ENCODE results near the gene CD36. TPM values are rescaled to one million over a fixed set of nuclear protein-coding genes. Genes with fewer than 3 reads are reported as not detected.

CD36 gene
- total and polyA plus RNA-seq, 12 donors, result 190 to 1,458 (median 916) TPM

DNA sequence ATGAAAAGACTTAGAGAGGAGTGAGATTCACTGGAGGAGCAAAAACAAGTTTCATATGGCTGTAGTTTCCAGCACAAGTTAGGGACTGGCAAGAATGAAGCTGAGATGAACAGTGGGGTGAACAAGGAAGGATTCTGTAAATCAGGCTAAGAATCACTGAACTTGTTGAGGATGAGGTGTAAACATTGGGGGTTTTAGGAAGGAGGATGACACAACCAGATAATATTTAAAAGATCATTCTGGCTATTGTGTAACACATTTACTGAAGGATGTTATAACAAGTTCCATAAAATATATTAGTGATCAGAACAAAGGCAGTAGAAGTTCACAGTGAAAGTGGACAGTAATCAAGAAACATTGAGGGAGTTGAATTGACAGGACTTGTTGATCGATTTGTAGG is 68.9 kb downstream of the CD36 start:
- Histone ChIP-seq H3K27me3 (no peaks in the 10 kb centered on the region), H3K27ac (no peak overlapping the region), H3K36me3 (no peaks in the 10 kb centered on the region), H3K4me1 (no peaks in the 10 kb centered on the region), H3K9me3 (no peaks in the 10 kb centered on the region), H3K4me3 (no peak overlapping the region)
- intact Hi-C loops (cut with DNase I), result loop anchor here in 4 of 10 donors (5.0 to 10.0 kb wide), 3 partner anchors 207 to 757 kb away; partner anchors contain the start of gene SEMA3C (in 2 of the 4)
- TF ChIP-seq, protein P1, sequence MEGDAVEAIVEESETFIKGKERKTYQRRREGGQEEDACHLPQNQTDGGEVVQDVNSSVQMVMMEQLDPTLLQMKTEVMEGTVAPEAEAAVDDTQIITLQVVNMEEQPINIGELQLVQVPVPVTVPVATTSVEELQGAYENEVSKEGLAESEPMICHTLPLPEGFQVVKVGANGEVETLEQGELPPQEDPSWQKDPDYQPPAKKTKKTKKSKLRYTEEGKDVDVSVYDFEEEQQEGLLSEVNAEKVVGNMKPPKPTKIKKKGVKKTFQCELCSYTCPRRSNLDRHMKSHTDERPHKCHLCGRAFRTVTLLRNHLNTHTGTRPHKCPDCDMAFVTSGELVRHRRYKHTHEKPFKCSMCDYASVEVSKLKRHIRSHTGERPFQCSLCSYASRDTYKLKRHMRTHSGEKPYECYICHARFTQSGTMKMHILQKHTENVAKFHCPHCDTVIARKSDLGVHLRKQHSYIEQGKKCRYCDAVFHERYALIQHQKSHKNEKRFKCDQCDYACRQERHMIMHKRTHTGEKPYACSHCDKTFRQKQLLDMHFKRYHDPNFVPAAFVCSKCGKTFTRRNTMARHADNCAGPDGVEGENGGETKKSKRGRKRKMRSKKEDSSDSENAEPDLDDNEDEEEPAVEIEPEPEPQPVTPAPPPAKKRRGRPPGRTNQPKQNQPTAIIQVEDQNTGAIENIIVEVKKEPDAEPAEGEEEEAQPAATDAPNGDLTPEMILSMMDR (IDR thresholded peaks at IDR 0.05), result no peak
- ATAC-seq (no peak), DNase-seq (no peak)
- 88% methylated on average over 1 of the region's 1 CpG for WGBS, 2 donors

GRCh38 chr7:80708123-80708522 is 69.7 kb downstream of the CD36 start:
- DNase-seq, result no peak
- H3K4me1 ChIP-seq, result no peaks in the 10 kb centered on the region
- no peaks in the 10 kb centered on the region for H3K36me3 ChIP-seq
- ATAC-seq, result no peak
- H3K4me3 ChIP-seq, result no peak overlapping the region
- intact Hi-C loops (cut with DNase I), result loop anchor here in 4 of 10 donors (5.0 to 10.0 kb wide), 3 partner anchors 207 to 757 kb away; partner anchors contain the start of gene SEMA3C (in 2 of the 4)
- no peaks in the 10 kb centered on the region for H3K27me3 ChIP-seq
- H3K9me3 ChIP-seq, result no peaks in the 10 kb centered on the region
- 61 to 65% methylated on average over 2 of the region's 2 CpGs for WGBS, 2 donors
- TF ChIP-seq, protein P1 (IDR thresholded peaks at IDR 0.05), result no peak
- no peak overlapping the region for H3K27ac ChIP-seq

GRCh38 chr7:80711531-80711930 is 73.1 kb downstream of the CD36 start:
- no peaks in the 10 kb centered on the region for H3K27me3 ChIP-seq
- DNase-seq (no peak), ATAC-seq (peak in 2 of 8 donors; percentile 47 to 70)
- no peaks in the 10 kb centered on the region for H3K9me3 ChIP-seq
- no peaks in the 10 kb centered on the region for H3K36me3 ChIP-seq
- no peaks in the 10 kb centered on the region for H3K4me1 ChIP-seq
- no peak overlapping the region for H3K4me3 ChIP-seq
- 51 to 57% methylated on average over 2 of the region's 2 CpGs for WGBS, 2 donors
- TF ChIP-seq, protein P1 (IDR thresholded peaks at IDR 0.05), result no peak
- intact Hi-C loops (cut with DNase I), result no loop called here
- no peak overlapping the region for H3K27ac ChIP-seq

DNA sequence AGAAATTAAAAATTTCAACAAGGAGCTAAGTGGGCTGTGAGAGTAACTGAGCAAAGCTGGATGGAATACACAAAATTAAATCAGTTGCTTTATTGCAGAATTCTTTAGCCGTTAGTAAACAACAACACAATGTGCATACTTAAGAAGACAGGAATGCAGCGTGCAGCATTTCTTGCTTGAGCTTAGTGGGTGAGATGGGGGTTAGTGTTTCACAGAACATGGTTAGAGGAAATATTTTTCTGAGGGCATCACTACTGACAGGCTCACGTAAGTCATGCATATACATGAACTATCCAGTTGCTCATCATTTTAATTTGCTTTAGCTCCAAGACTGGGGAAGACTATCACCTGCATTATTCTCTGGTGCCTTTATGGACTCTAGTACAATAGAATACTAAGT is 80.8 kb downstream of the CD36 start:
- Histone ChIP-seq H3K36me3 (no peaks in the 10 kb centered on the region), H3K4me3 (no peak overlapping the region), H3K9me3 (peaks cover 0 to 6% (median 0%) of the 10 kb centered on the region in 11 donors), H3K27me3 (no peaks in the 10 kb centered on the region), H3K27ac (no peak overlapping the region), H3K4me1 (peaks cover 0 to 36% (median 8%) of the 10 kb centered on the region in 9 donors)
- intact Hi-C loops (cut with DNase I), result no loop called here
- TF ChIP-seq, protein P1 (IDR thresholded peaks at IDR 0.05), result no peak
- WGBS, 2 donors, result 82 to 93% methylated on average over 3 of the region's 3 CpGs
- DNase-seq, result no peak
- no peak for ATAC-seq

All from heart right ventricle (tissue), 16 donors.